PC-9 (cell line): Measurements from ENCODE around the gene TOPAZ1. TPM values are rescaled to one million over a fixed set of nuclear protein-coding genes. Genes with fewer than 3 reads are reported as not detected.

Experiments
- BruUV-seq: library from RNA; stranded (reverse); fragments of 400-500 nt; replicated peaks from 2 replicates; lab custom pipeline; 2021; lab: Mats Ljungman, UMichigan
- CTCF ChIA-PET: fragments of 300-600 bp; sonication (Branson Sonifier 250); formaldehyde crosslinking; loops from one replicate; lab custom pipeline; 2022; ENCODE audit warnings: antibody characterized with exemption; lab: Charles Lee
- POLR2A ChIA-PET: fragments of 300-600 bp; sonication (Branson Sonifier 250); formaldehyde crosslinking; loops from one replicate; lab custom pipeline; 2022; ENCODE audit warnings: antibody characterized with exemption; ENCODE audit not compliant: unreplicated experiment; lab: Charles Lee
- DNase-seq, 2 experiments: peaks; one replicate each; pipeline versions ENCODE4 v3.0.0 to v3.0.0-alpha.2; 2015 to 2022; ENCODE audit warnings: mixed read lengths in 1 of 2
- H2AFZ ChIP-seq: fragments of 200-600 bp; sonication (generic); 2 replicates; pipeline ENCODE4 v1.8.1; 2017; ENCODE audit warnings: antibody characterized with exemption
- H3F3A ChIP-seq: fragments of 200-600 bp; sonication (generic); 2 replicates; pipeline ENCODE4 v1.8.1; 2017; ENCODE audit warnings: antibody characterized with exemption, mild to moderate bottlenecking, low read depth; ENCODE audit not compliant: insufficient read depth
- H3K27ac ChIP-seq: fragments of 200-600 bp; sonication (generic); 2 replicates; pipeline ENCODE4 v1.6.1; 2016; ENCODE audit warnings: mixed run types
- H3K27me3 ChIP-seq: fragments of 200-600 bp; sonication (generic); 2 replicates; pipeline ENCODE4 v1.6.1; 2016; ENCODE audit warnings: low read depth, mixed run types; ENCODE audit not compliant: insufficient read depth
- H3K36me3 ChIP-seq: fragments of 200-600 bp; sonication (generic); 2 replicates; pipeline ENCODE4 v1.6.1; 2016; ENCODE audit warnings: low read depth, mixed run types
- H3K4me1 ChIP-seq: fragments of 200-600 bp; sonication (generic); replicated peaks from 2 replicates; pipeline ENCODE4 v1.6.1; 2016; ENCODE audit warnings: mixed run types; ENCODE audit not compliant: insufficient read depth
- H3K4me2 ChIP-seq: fragments of 200-600 bp; sonication (generic); 2 replicates; pipeline ENCODE4 v1.6.1; 2017; ENCODE audit warnings: mixed run types
- H3K4me3 ChIP-seq: fragments of 200-600 bp; sonication (generic); 2 replicates; pipeline ENCODE4 v1.6.1; 2016; ENCODE audit warnings: mixed run types
- H3K79me2 ChIP-seq: fragments of 200-600 bp; sonication (generic); 2 replicates; pipeline ENCODE4 v1.6.1; 2017; ENCODE audit warnings: low read depth, mixed run types
- H3K9me2 ChIP-seq: fragments of 200-600 bp; sonication (generic); 2 replicates; pipeline ENCODE4 v1.8.1; 2017; ENCODE audit warnings: mild to moderate bottlenecking; ENCODE audit not compliant: insufficient read depth
- H3K9me3 ChIP-seq: fragments of 200-600 bp; sonication (generic); 2 replicates; pipeline ENCODE4 v1.8.1; 2016; ENCODE audit warnings: low read depth; ENCODE audit not compliant: insufficient read depth
- H4K20me1 ChIP-seq: fragments of 200-600 bp; sonication (generic); 2 replicates; pipeline ENCODE4 v1.8.1; 2017; ENCODE audit not compliant: insufficient read depth
- EZH2 ChIP-seq: fragments of 200-600 bp; sonication (generic); IDR thresholded peaks from 2 replicates; pipeline ENCODE4 v1.8.0; 2017; ENCODE audit warnings: antibody characterized with exemption, low read depth
- intact Hi-C: fragments of 100-400 bp; cut with micrococcal nuclease; formaldehyde crosslinking; loops from one replicate; pipeline ENCODE4 v1.10.0; 2022; ENCODE audit not compliant: unreplicated experiment
- total RNA-seq: library from RNA; stranded (reverse); gene quantifications from 2 replicates; pipeline ENCODE4 v1.2.3, GENCODE V29; 2021
- TF ChIP-seq, protein P1 (sequence below): fragments of 200-600 bp; sonication (generic); conservative IDR thresholded peaks from 2 replicates; pipeline ENCODE4 v1.6.1; 2017; ENCODE audit warnings: mixed run types, antibody characterized with exemption, mild to moderate bottlenecking, moderate library complexity

The TOPAZ1 gene
- total RNA-seq, 1 experiment from 2014 or later = not detected

DNA sequence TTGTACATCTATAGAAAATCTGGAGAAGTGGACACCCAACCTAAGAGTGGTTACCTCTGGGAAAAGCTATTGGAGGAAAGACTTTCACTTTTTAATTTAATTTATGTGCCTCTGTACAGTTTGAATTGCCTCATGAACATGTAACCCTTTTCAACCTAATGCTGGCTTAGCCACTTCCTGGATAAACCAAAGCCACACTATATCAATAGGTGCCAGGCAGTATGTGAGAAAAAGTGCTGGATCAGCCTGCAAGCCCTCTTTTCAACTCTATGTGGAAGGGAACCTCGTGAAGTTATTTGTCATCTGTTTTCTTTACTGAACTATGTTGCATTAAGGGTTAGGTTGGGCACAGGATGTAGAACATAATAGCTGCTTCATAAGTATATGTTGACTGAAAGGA is 9.3 kb upstream of the TOPAZ1 start:
- Histone ChIP-seq H3K4me1 (no peaks in the 10 kb centered on the region), H3K9me3 (no peaks in the 10 kb centered on the region), H3K27ac (no peak overlapping the region), H4K20me1 (no peaks in the 10 kb centered on the region), H3K36me3 (no peaks in the 10 kb centered on the region), H3K9me2 (no peaks in the 10 kb centered on the region), H3F3A (no peaks in the 10 kb centered on the region), H3K4me2 (no peak overlapping the region), H2AFZ (no peak overlapping the region), H3K27me3 (no peaks in the 10 kb centered on the region), H3K4me3 (no peak overlapping the region), H3K79me2 (no peaks in the 10 kb centered on the region)
- ChIA-PET POLR2A (no interaction called here), CTCF (no interaction called here)
- TF ChIP-seq, protein P1, sequence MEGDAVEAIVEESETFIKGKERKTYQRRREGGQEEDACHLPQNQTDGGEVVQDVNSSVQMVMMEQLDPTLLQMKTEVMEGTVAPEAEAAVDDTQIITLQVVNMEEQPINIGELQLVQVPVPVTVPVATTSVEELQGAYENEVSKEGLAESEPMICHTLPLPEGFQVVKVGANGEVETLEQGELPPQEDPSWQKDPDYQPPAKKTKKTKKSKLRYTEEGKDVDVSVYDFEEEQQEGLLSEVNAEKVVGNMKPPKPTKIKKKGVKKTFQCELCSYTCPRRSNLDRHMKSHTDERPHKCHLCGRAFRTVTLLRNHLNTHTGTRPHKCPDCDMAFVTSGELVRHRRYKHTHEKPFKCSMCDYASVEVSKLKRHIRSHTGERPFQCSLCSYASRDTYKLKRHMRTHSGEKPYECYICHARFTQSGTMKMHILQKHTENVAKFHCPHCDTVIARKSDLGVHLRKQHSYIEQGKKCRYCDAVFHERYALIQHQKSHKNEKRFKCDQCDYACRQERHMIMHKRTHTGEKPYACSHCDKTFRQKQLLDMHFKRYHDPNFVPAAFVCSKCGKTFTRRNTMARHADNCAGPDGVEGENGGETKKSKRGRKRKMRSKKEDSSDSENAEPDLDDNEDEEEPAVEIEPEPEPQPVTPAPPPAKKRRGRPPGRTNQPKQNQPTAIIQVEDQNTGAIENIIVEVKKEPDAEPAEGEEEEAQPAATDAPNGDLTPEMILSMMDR = no peak
- TF ChIP-seq EZH2 = no peak
- no peak for DNase-seq
- intact Hi-C loops = no loop called here
- BruUV-seq = no TSS peak

DNA sequence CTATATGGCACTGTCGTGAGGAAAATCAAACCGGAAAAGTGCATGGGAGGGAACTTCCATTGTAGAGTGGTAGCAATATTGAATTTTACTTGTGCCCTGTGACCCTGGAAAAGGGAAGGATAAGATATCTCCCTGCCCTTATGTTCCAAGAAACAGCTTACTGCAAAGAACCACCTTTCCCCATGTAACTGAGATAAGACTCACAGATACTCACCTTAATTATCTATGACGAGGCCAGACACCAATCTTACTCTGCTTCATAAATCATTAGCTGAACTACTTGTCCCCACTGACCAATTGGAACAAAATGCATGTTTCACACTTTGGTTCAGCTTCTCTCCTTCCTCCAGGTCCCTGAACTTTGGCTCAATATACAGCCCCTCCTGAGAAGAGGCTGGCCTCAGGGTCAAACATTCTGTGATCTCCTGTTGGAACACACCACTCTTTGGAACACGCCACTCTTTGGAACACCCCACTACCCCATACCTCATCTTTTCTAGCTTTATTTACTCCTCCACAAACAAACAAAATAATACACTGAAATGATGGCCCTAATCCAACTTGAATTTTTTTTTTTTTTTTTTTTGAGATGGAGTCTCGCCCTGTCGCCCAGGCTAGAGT is 6.9 kb upstream of the TOPAZ1 start:
- Histone ChIP-seq H3K4me2 (no peak overlapping the region), H3K4me1 (no peaks in the 10 kb centered on the region), H2AFZ (no peak overlapping the region), H3K9me2 (no peaks in the 10 kb centered on the region), H3K27me3 (no peaks in the 10 kb centered on the region), H3K9me3 (no peaks in the 10 kb centered on the region), H4K20me1 (no peaks in the 10 kb centered on the region), H3K36me3 (no peaks in the 10 kb centered on the region), H3K27ac (no peak overlapping the region), H3K79me2 (no peaks in the 10 kb centered on the region), H3F3A (no peaks in the 10 kb centered on the region), H3K4me3 (no peak overlapping the region)
- no peak for DNase-seq
- intact Hi-C loops = loop anchor here (5.0 kb wide), 2 partner anchors 467 to 692 kb away; no protein-coding TSS in a partner anchor
- CTCF ChIA-PET = no interaction called here
- POLR2A ChIA-PET = interaction anchor here (0.6 kb wide), 2 partner anchors 113 to 634 kb away, joined by 4 to 5 read pairs; no protein-coding TSS in a partner anchor
- BruUV-seq = no TSS peak
- TF ChIP-seq, protein P1 = no peak
- TF ChIP-seq EZH2 = no peak

DNA sequence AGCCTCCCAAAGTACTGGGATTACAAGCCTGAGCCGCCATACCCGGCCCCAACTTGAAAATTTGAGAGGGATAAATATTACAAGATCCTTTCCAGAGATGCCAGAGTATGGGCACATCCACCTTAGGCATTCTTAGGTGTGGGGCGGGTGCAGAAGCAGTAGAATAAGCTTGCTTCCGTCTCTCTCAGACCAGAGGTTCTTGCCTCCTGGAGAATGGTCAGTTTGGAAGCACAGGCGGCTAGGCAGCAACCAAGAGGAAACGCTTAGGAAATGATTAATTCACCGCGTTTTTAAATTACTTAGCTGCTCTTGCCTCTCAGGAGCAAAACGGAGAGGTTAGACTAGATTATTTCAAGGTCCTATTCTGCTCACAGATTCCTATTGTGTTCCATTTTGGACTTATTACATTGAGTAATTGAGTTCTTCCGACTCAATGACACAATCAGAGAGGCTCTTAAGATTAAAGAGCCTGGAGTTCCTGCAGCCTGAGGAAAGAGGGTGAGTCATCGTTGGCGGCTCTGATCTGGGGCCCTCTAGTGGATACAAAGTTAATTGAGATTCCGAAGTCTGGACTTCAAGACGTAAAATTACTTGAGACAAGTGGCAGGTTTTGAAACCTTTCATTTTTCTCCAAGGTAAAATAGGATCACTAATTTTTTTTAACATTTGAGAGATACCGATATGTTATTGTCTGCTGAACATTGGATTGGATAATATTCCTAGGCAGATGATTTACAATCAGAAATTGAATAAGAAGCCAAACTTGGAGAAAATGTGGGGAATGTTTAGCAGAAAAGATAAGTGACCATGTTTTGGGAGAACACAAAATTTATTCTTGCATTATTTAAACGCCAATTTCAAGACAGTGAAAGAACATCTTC is 5.8 kb upstream of the TOPAZ1 start:
- Histone ChIP-seq H3K27ac (no peak overlapping the region), H3K9me3 (no peaks in the 10 kb centered on the region), H3K4me2 (peak overlapping the region; percentile 35; the same call in 1 of the 2 replicates), H3K27me3 (no peaks in the 10 kb centered on the region), H3K79me2 (no peaks in the 10 kb centered on the region), H2AFZ (no peak overlapping the region), H3F3A (no peaks in the 10 kb centered on the region), H3K36me3 (no peaks in the 10 kb centered on the region), H4K20me1 (no peaks in the 10 kb centered on the region), H3K4me1 (no peaks in the 10 kb centered on the region), H3K9me2 (no peaks in the 10 kb centered on the region), H3K4me3 (no peak overlapping the region)
- TF ChIP-seq EZH2 = no peak
- TF ChIP-seq, protein P1 = peak; percentile 78
- ChIA-PET CTCF (interaction anchor here (0.9 kb wide), 1 partner anchor 1071 kb away, joined by 3 read pairs; no protein-coding TSS in a partner anchor), POLR2A (no interaction called here)
- BruUV-seq = no TSS peak
- peak; percentile 61 to 77 for DNase-seq
- intact Hi-C loops = loop anchor here (5.0 kb wide), 2 partner anchors 469 to 694 kb away; no protein-coding TSS in a partner anchor
